Activated naive CD4-positive, alpha-beta T cell (primary cell): ENCODE data around the gene TSPAN5.

Source experiments
- DNase-seq, 4 experiments: peaks; one replicate each; lab custom pipeline; 2025; lab: John Stamatoyannopoulos, UW

Gene TSPAN5

GRCh38 chr4:98643755-98644154 is 14.7 kb downstream of the TSPAN5 start:
- no peak for DNase-seq

- DNase-seq, result no peak
Observed at GRCh38 chr4:98642991-98643426, 15.4 kb downstream of the TSPAN5 start.

- no peak for DNase-seq
Observed at GRCh38 chr4:98641906-98642668, 16.3 kb downstream of the TSPAN5 start.

GRCh38 chr4:98641376-98641775 is 17.0 kb downstream of the TSPAN5 start:
- DNase-seq, result no peak

- DNase-seq, result no peak
Observed at GRCh38 chr4:98639523-98639922, 18.9 kb downstream of the TSPAN5 start.

GRCh38 chr4:98639108-98639507 is 19.3 kb downstream of the TSPAN5 start:
- DNase-seq, result no peak

- no peak for DNase-seq
Observed at GRCh38 chr4:98638661-98639060, 19.8 kb downstream of the TSPAN5 start.

GRCh38 chr4:98634061-98634460 is 24.4 kb downstream of the TSPAN5 start:
- DNase-seq, result no peak

- no peak for DNase-seq
Observed at GRCh38 chr4:98633159-98633558, 25.3 kb downstream of the TSPAN5 start.

GRCh38 chr4:98632258-98632657 is 26.2 kb downstream of the TSPAN5 start:
- no peak for DNase-seq

GRCh38 chr4:98631506-98631905 is 26.9 kb downstream of the TSPAN5 start:
- no peak for DNase-seq

- DNase-seq, result no peak
Observed at GRCh38 chr4:98630737-98631454, 27.5 kb downstream of the TSPAN5 start.

GRCh38 chr4:98627531-98628257 is 30.7 kb downstream of the TSPAN5 start:
- no peak for DNase-seq

GRCh38 chr4:98626350-98626749 is 32.1 kb downstream of the TSPAN5 start:
- no peak for DNase-seq

- DNase-seq, result no peak
Observed at GRCh38 chr4:98625920-98626319, 32.5 kb downstream of the TSPAN5 start.

- DNase-seq, result no peak
Observed at GRCh38 chr4:98625399-98625798, 33.0 kb downstream of the TSPAN5 start.

- no peak for DNase-seq
Observed at GRCh38 chr4:98624642-98625041, 33.8 kb downstream of the TSPAN5 start.

GRCh38 chr4:98624144-98624543 is 34.3 kb downstream of the TSPAN5 start:
- no peak for DNase-seq

- no peak for DNase-seq
Observed at GRCh38 chr4:98623126-98623802, 35.1 kb downstream of the TSPAN5 start.

- no peak for DNase-seq
Observed at GRCh38 chr4:98620087-98620784, 38.2 kb downstream of the TSPAN5 start.

- DNase-seq, result no peak
Observed at GRCh38 chr4:98619180-98619579, 39.2 kb downstream of the TSPAN5 start.

GRCh38 chr4:98618680-98619079 is 39.7 kb downstream of the TSPAN5 start:
- DNase-seq, result no peak
